Liver (tissue), 9 donors: ENCODE results near the gene DAGLA. TPM values are rescaled to one million over a fixed set of nuclear protein-coding genes. Genes with fewer than 3 reads are reported as not detected.

Experiments
- DNase-seq: peaks from one replicate; pipeline ENCODE4 v3.0.0-alpha.2; 2017; ENCODE audit warnings: low spot score
- H3K27ac ChIP-seq, 2 donors: one replicate each; pipeline ENCODE4 v1.7.0; 2013; ENCODE audit warnings: inconsistent platforms in 2 of 2, low read length in 2 of 2, control low read depth in 1 of 2, low read depth in 1 of 2, mild to moderate bottlenecking in 1 of 2
- H3K27me3 ChIP-seq, 4 donors: one replicate each; pipeline versions ENCODE4 v1.6.1 to v1.7.0; 2013; ENCODE audit warnings: low read length in 3 of 4, inconsistent platforms in 1 of 4, mild to moderate bottlenecking in 1 of 4, moderate library complexity in 1 of 4; ENCODE audit not compliant: control insufficient read depth in 4 of 4, insufficient read depth in 4 of 4
- H3K36me3 ChIP-seq, 4 donors: one replicate each; pipeline versions ENCODE4 v1.6.1 to v1.7.0; 2013; ENCODE audit warnings: low read length in 3 of 4, mild to moderate bottlenecking in 3 of 4, low read depth in 1 of 4, moderate library complexity in 1 of 4; ENCODE audit not compliant: control insufficient read depth in 4 of 4, insufficient read depth in 3 of 4
- H3K4me1 ChIP-seq, 4 donors: one replicate each; pipeline versions ENCODE4 v1.6.1 to v1.7.0; 2013; ENCODE audit warnings: low read length in 3 of 4, mild to moderate bottlenecking in 3 of 4, moderate library complexity in 1 of 4; ENCODE audit not compliant: control insufficient read depth in 4 of 4, insufficient read depth in 4 of 4
- H3K4me3 ChIP-seq, 3 donors: one replicate each; pipeline versions ENCODE4 v1.6.1 to v1.7.0; 2013; ENCODE audit warnings: low read length in 3 of 3, control low read depth in 1 of 3, low read depth in 1 of 3, mild to moderate bottlenecking in 1 of 3
- H3K9ac ChIP-seq, 2 donors: one replicate each; pipeline ENCODE4 v1.7.0; 2013; ENCODE audit warnings: low read length in 2 of 2, mild to moderate bottlenecking in 2 of 2, moderate library complexity in 2 of 2, control low read depth in 1 of 2, low read depth in 1 of 2
- H3K9me3 ChIP-seq, 4 donors: one replicate each; pipeline versions ENCODE4 v1.6.1 to v1.7.0; 2013; ENCODE audit warnings: low read length in 3 of 4; ENCODE audit not compliant: control insufficient read depth in 4 of 4
- ATF3 ChIP-seq: IDR thresholded peaks from 2 replicates; pipeline ENCODE4 v1.6.1; 2016; ENCODE audit warnings: antibody characterized with exemption
- CTCF ChIP-seq: fragments of 150-350 bp; IDR thresholded peaks from 2 replicates; pipeline ENCODE4 v1.5.1; 2017; ENCODE audit warnings: improper control_type of control experiment, low read depth, low read length; ENCODE audit not compliant: missing input control
- EGR1 ChIP-seq, 2 donors: IDR thresholded peaks; 2 replicates each; pipeline ENCODE4 v1.6.1; 2016 to 2018; ENCODE audit warnings: antibody characterized with exemption in 2 of 2, low read depth in 2 of 2
- FOXA1 ChIP-seq: IDR thresholded peaks from 2 replicates; pipeline ENCODE4 v1.6.1; 2016; ENCODE audit warnings: antibody characterized with exemption
- FOXA2 ChIP-seq: IDR thresholded peaks from 2 replicates; pipeline ENCODE4 v1.6.1; 2016; ENCODE audit warnings: antibody characterized with exemption
- GABPA ChIP-seq, 2 donors: IDR thresholded peaks in 1 of 2; conservative IDR thresholded peaks in 1 of 2; 2 replicates each; pipeline ENCODE4 v1.6.1; 2016; ENCODE audit warnings: antibody characterized with exemption in 2 of 2, mild to moderate bottlenecking in 1 of 2, moderate library complexity in 1 of 2
- HNF4A ChIP-seq, 2 donors: conservative IDR thresholded peaks; 2 replicates each; pipeline ENCODE4 v1.6.1; 2016; ENCODE audit warnings: antibody characterized with exemption in 2 of 2, mild to moderate bottlenecking in 2 of 2
- HNF4G ChIP-seq: IDR thresholded peaks from 2 replicates; pipeline ENCODE4 v1.6.1; 2016; ENCODE audit warnings: antibody characterized with exemption
- JUND ChIP-seq, 2 donors: IDR thresholded peaks; 2 replicates each; pipeline ENCODE4 v1.6.1; 2016; ENCODE audit warnings: antibody characterized with exemption in 2 of 2
- MAX ChIP-seq: IDR thresholded peaks from 2 replicates; pipeline ENCODE4 v1.6.1; 2016; ENCODE audit warnings: antibody characterized with exemption
- NR2F2 ChIP-seq: IDR thresholded peaks from 2 replicates; pipeline ENCODE4 v1.6.1; 2016; ENCODE audit warnings: antibody characterized with exemption
- RAD21 ChIP-seq, 2 donors: IDR thresholded peaks; 2 replicates each; pipeline ENCODE4 v1.6.1; 2016; ENCODE audit warnings: antibody characterized with exemption in 2 of 2, mild to moderate bottlenecking in 2 of 2
- REST ChIP-seq: IDR thresholded peaks from 2 replicates; pipeline ENCODE4 v1.6.1; 2016; ENCODE audit warnings: antibody characterized with exemption, mild to moderate bottlenecking
- RXRA ChIP-seq, 2 donors: IDR thresholded peaks; 2 replicates each; pipeline ENCODE4 v1.6.1; 2017 to 2018; ENCODE audit warnings: antibody characterized with exemption in 2 of 2, mild to moderate bottlenecking in 1 of 2
- SP1 ChIP-seq: IDR thresholded peaks from 2 replicates; pipeline ENCODE4 v1.6.1; 2018; ENCODE audit warnings: antibody characterized with exemption, mild to moderate bottlenecking
- TAF1 ChIP-seq: conservative IDR thresholded peaks from 2 replicates; pipeline ENCODE4 v1.6.1; 2016; ENCODE audit warnings: antibody characterized with exemption, mild to moderate bottlenecking
- YY1 ChIP-seq: IDR thresholded peaks from 2 replicates; pipeline ENCODE4 v1.6.1; 2016; ENCODE audit warnings: antibody characterized with exemption, mild to moderate bottlenecking
- ZBTB33 ChIP-seq: IDR thresholded peaks from 2 replicates; pipeline ENCODE4 v1.6.1; 2016; ENCODE audit warnings: antibody characterized with exemption
- WGBS: extraction: QIAGEN DNeasy Blood & Tissue Kit; methylation state at CpG from one replicate; pipeline ENCODE4 v1.1.7; 2013; 5-methylcytosine and 5-hydroxymethylcytosine counted together
- polyA plus RNA-seq, 2 donors: library from polyadenylated mRNA; stranded (reverse) in 1 of 2; unstranded in 1 of 2; fragments of 200-250 nt in 1 of 2; fragments of >200 nt in 1 of 2; fragmentation: Nextera tagmentation in 1 of 2; extraction: Ambion mirVana in 1 of 2; gene quantifications; one replicate each; pipeline versions ENCODE4 v1.2.1 to v1.2.3, GENCODE V29; 2013 to 2015
- total RNA-seq, 2 donors: library from RNA; depleted of rRNA; stranded (reverse); fragments of >200 nt; gene quantifications; one replicate each; pipeline ENCODE4 v1.2.3, GENCODE V29; 2014
- donor health status: healthy.
- donor health status: healthy.
- donor health status: healthy.
- donor health status: healthy.
- donor health status: healthy.

DAGLA gene
- total and polyA plus RNA-seq, 4 donors = 0.13 to 0.84 (median 0.60) TPM

- no peak for TF ChIP-seq ZBTB33
- no peak for TF ChIP-seq RXRA (IDR thresholded peaks at IDR 0.05)
- TF ChIP-seq RAD21 (IDR thresholded peaks at IDR 0.05) = no peak
- TF ChIP-seq MAX = no peak
- TF ChIP-seq FOXA1 = no peak
- no peak for TF ChIP-seq TAF1
- TF ChIP-seq FOXA2 = no peak
Measured at GRCh38 chr11:61693922-61694601, 13.9 kb downstream of the DAGLA start (continued).

GRCh38 chr11:61694602-61694939 lies 14.4 kb downstream of the DAGLA start:
- TF ChIP-seq JUND (IDR thresholded peaks at IDR 0.05) (no peak), REST (no peak), ATF3 (no peak), SP1 (no peak), HNF4A (conservative IDR thresholded peaks at IDR 0.05) (no peak), TAF1 (no peak), EGR1 (IDR thresholded peaks at IDR 0.05; ENCODE audit: low read depth in 2 of 2) (no peak), FOXA2 (no peak), CTCF (no peak), HNF4G (no peak), GABPA (IDR thresholded peaks at IDR 0.05 in 1 of 2, conservative IDR thresholded peaks at IDR 0.05 in 1 of 2) (no peak), YY1 (no peak), MAX (no peak), FOXA1 (no peak), ZBTB33 (no peak), RXRA (IDR thresholded peaks at IDR 0.05) (no peak), RAD21 (IDR thresholded peaks at IDR 0.05) (no peak), NR2F2 (no peak)
- no peak overlapping the region for H3K27ac ChIP-seq
- DNase-seq = no peak
- peaks cover 0 to 11% (median 2%) of the 10 kb centered on the region in 4 donors for H3K4me1 ChIP-seq
- no peak overlapping the region for H3K9ac ChIP-seq
- H3K27me3 ChIP-seq = no peaks in the 10 kb centered on the region
- no peaks in the 10 kb centered on the region for H3K9me3 ChIP-seq
- H3K4me3 ChIP-seq = no peak overlapping the region
- H3K36me3 ChIP-seq = no peaks in the 10 kb centered on the region
- 96% methylated on average over 7 of the region's 7 CpGs for whole genome bisulfite sequencing
